AML-193 (cell line): ENCODE data around the gene AGAP5.
"Not testable (repeated sequence)": the region's sequence is repeated elsewhere in the genome, so short reads cannot be mapped to it uniquely, and the experiment has no call there.

Experiments
- DNase-seq, 2 experiments: peaks; one replicate each; lab custom pipeline; 2025; lab: John Stamatoyannopoulos, UW

The AGAP5 gene

GRCh38 chr10:73714483-73714882 lies 16.6 kb upstream of the AGAP5 start:
- DNase-seq, result not testable (repeated sequence)

GRCh38 chr10:73713912-73714311 lies 16.0 kb upstream of the AGAP5 start:
- not testable (repeated sequence) for DNase-seq

GRCh38 chr10:73711683-73712082 lies 13.8 kb upstream of the AGAP5 start:
- not testable (repeated sequence) for DNase-seq

GRCh38 chr10:73708122-73708521 lies 10.2 kb upstream of the AGAP5 start:
- not testable (repeated sequence) for DNase-seq

GRCh38 chr10:73707628-73708027 lies 9.7 kb upstream of the AGAP5 start:
- not testable (repeated sequence) for DNase-seq

GRCh38 chr10:73706488-73706887 lies 8.6 kb upstream of the AGAP5 start:
- DNase-seq, result not testable (repeated sequence)

GRCh38 chr10:73705506-73706072 lies 7.7 kb upstream of the AGAP5 start:
- not testable (repeated sequence) for DNase-seq

- DNase-seq, result not testable (repeated sequence)
Measured at GRCh38 chr10:73703924-73704323, 6.0 kb upstream of the AGAP5 start.

GRCh38 chr10:73698819-73699218 lies 910 bp upstream of the AGAP5 start:
- DNase-seq, result not testable (repeated sequence)

GRCh38 chr10:73695302-73695701 lies 2.6 kb downstream of the AGAP5 start:
- not testable (repeated sequence) for DNase-seq

- not testable (repeated sequence) for DNase-seq
Measured at GRCh38 chr10:73690755-73691154, 7.2 kb downstream of the AGAP5 start.

- DNase-seq, result not testable (repeated sequence)
Measured at GRCh38 chr10:73689596-73689995, 8.3 kb downstream of the AGAP5 start.

GRCh38 chr10:73687641-73688040 lies 10.3 kb downstream of the AGAP5 start:
- not testable (repeated sequence) for DNase-seq

GRCh38 chr10:73674546-73674945 lies 23.4 kb downstream of the AGAP5 start:
- not testable (repeated sequence) for DNase-seq

GRCh38 chr10:73668378-73668777 lies 29.5 kb downstream of the AGAP5 start:
- DNase-seq, result not testable (repeated sequence)

- DNase-seq, result not testable (repeated sequence)
Measured at GRCh38 chr10:73666153-73666809, 31.6 kb downstream of the AGAP5 start.

GRCh38 chr10:73665581-73665980 lies 32.3 kb downstream of the AGAP5 start:
- not testable (repeated sequence) for DNase-seq

GRCh38 chr10:73664156-73665040 lies 33.5 kb downstream of the AGAP5 start:
- not testable (repeated sequence) for DNase-seq

- not testable (repeated sequence) for DNase-seq
Measured at GRCh38 chr10:73663621-73664020, 34.3 kb downstream of the AGAP5 start.

GRCh38 chr10:73662705-73663104 lies 35.2 kb downstream of the AGAP5 start:
- not testable (repeated sequence) for DNase-seq

- no peak for DNase-seq
Measured at GRCh38 chr10:73655990-73656298, 42.0 kb downstream of the AGAP5 start, which contains the start of gene SYNPO2L. TSS of gene SYNPO2L (minus strand) at chr10:73656029. CDS start at chr10:73655922, 107 bp downstream.

- no peak for DNase-seq
Measured at GRCh38 chr10:73655257-73655989, 42.5 kb downstream of the AGAP5 start.
